GM19238 (cell line): Measurements from ENCODE around the gene HAT1.
"Not testable (repeated sequence)": the region's sequence is repeated elsewhere in the genome, so short reads cannot be mapped to it uniquely, and the experiment has no call there.

Experiments
- DNase-seq: peaks from one replicate; pipeline ENCODE4 v3.0.0; 2011; ENCODE audit warnings: low spot score; ENCODE audit not compliant: insufficient read length

The HAT1 gene

GRCh38 chr2:171922230-171923022 lies at the start of gene HAT1:
Gene HAT1 (plus strand): TSS chr2:171922461. CDS start chr2:171922501, 40 bp downstream.
- DNase-seq: peak; percentile 88

GRCh38 chr2:171874517-171874916 lies 47.7 kb upstream of the HAT1 start:
- no peak for DNase-seq

DNA sequence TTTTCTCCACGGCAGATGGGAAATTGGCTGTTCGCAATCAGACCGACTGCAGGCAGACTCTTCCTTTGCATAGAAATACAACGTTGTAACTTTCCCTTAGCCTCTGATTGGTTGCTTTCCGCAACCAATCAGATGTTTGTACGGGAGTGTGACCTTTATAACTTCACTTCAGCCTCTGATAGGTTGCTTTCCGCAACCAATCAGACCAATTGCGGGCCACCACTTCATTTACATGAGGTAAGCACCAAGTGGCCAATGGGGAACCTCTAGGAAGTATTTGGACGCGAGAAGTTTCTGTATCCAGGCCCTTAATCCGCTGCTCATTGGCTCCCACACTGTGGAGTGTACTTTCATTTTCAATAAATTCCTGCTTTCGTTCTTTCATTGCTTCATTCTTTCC lies 47.3 kb upstream of the HAT1 start:
- DNase-seq: no peak

- DNase-seq: no peak
Measured at GRCh38 chr2:171878481-171878993, 43.7 kb upstream of the HAT1 start.

DNA sequence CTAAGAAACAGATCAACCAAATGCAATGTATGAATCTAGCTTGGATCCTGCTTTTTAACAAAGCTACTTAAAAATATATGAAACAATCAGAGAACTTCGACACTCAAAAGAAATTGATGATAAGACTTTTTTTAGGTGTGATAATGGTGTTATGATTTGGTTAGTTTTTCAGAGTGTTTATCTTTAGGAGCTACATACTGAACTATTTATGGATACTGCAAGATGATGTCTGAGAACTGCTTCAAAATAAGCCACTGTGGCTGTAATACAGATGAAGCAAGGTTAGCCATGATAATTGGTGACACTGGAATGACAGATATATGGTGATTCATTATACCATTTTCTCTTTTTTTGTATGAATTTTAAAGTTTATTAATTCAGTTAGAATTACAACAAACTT lies 42.4 kb upstream of the HAT1 start:
- DNase-seq: no peak

DNA sequence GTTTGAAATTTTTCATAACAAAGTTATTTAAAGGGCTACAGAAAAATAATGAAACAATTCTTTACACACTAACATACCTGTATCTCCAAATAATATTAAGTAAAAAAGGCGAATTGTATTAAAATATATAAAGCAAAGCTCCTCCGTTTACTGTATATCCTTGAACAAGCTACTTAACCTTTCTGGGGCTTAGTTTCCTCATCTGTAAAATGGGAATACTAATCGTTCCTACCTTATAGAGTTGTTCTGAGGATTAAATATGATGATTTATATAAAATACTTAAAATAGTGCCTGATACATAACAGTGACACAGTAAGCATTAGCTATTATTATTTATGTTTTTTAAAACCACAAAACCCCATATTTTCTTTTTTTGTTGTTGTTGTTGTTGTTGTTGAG lies 41.5 kb upstream of the HAT1 start:
- DNase-seq: no peak

GRCh38 chr2:171882089-171882769 lies 40.0 kb upstream of the HAT1 start:
- no peak for DNase-seq

- DNase-seq: no peak
Measured at GRCh38 chr2:171883275-171883893, 38.9 kb upstream of the HAT1 start.

DNA sequence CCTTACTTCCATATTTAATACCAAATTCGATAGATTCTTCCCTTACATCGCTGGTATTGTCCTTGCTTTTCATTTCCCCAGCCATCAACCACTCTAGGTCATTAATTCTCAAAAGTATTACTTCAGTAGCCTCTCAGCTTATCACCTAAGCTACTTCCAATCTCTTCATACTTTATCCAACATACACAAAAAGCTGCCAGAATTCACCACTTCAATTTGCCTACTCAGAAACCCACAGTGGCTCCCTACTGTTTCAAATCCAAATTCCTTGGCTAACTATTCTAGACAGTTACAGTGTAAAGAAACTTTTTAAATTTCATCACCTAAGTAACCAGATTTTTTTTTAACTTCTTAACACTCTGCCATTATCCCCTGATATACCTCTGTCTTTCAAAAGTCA lies 32.9 kb upstream of the HAT1 start:
- no peak for DNase-seq

GRCh38 chr2:171889808-171890207 lies 32.5 kb upstream of the HAT1 start:
- DNase-seq: no peak

GRCh38 chr2:171893196-171893823 lies 29.0 kb upstream of the HAT1 start:
- DNase-seq: no peak

GRCh38 chr2:171893824-171894611 lies 28.2 kb upstream of the HAT1 start, which contains the start of gene SLC25A12:
Gene SLC25A12 (minus strand): TSS chr2:171894244. CDS start chr2:171894214, 30 bp downstream.
- DNase-seq: peak; percentile 93

DNA sequence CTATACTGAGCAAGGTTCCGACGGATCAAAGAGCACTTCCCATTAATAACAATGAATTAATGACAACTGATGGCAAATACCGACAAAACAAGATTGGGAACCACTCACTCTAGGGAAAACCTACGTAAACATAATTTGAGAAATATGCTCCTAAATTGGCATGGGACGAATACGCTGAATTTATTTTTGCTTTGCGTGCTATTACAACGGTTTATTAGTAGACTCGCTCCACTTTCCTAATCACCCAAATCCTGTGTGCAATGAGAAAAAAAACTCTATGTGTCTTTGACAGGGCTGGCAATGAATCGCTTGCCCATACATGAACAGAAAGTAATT lies 27.7 kb upstream of the HAT1 start:
- no peak for DNase-seq

- no peak for DNase-seq
Measured at GRCh38 chr2:171895786-171896185, 26.5 kb upstream of the HAT1 start.

DNA sequence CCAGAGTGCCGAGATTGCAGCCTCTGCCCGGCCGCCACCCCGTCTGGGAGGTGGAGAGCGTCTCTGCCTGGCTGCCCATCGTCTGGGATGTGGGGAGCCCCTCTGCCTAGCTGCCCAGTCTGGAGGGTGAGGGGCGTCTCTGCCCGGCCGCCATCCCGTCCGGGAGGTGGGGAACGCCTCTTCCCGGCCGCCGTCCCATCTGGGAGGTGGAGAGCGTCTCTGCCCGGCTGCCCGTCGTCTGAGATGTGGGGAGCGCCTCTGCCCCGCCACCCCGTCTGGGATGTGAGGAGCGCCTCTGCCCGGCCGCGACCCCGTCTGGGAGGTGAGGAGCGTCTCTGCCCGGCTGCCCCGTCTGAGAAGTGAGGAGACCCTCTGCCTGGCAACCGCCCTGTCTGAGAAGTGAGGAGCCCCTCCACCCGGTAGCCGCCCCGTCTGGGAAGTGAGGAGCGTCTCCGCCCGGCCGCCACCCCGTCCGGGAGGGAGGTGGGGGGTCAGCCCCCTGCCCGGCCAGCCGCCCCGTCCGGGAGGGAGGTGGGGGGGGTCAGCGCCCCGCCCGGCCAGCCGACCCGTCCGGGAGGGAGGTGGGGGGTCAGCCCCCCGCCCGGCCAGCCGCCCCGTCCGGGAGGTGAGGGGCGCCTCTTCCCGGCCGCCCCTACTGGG lies 22.5 kb upstream of the HAT1 start:
- DNase-seq: not testable (repeated sequence)

GRCh38 chr2:171902840-171903420 lies 19.3 kb upstream of the HAT1 start:
- no peak for DNase-seq

- DNase-seq: no peak
Measured at GRCh38 chr2:171908235-171908634, 14.0 kb upstream of the HAT1 start.

DNA sequence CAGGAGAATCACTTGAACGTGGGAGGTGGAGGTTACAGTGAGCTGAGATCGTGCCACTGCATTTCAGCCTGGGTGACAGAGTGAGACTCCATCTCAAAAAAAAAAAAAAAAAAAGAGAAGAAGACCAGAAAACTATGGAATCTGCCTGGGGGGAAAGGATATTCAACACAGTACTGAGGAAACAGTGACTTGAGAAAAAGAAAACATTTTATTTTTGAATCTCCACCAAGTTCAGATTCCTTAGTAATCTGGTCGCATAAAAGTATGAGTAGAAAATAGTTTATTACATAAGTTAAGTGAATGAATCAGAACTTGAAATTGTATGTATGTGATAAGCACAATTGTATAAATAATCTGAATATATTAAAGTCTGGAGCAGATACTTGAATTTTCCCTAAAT lies 13.0 kb upstream of the HAT1 start:
- DNase-seq: no peak

- DNase-seq: no peak
Measured at GRCh38 chr2:171910494-171910893, 11.8 kb upstream of the HAT1 start.

- DNase-seq: no peak
Measured at GRCh38 chr2:171913517-171913916, 8.7 kb upstream of the HAT1 start.
